ENCODE results near the gene ALDH1L1. TPM values are rescaled to one million over a fixed set of nuclear protein-coding genes. Genes with fewer than 3 reads are reported as not detected.

The ALDH1L1 gene
- total and polyA plus RNA-seq, 8 donors, result 0.39 to 1.8 (median 0.51) TPM

DNA sequence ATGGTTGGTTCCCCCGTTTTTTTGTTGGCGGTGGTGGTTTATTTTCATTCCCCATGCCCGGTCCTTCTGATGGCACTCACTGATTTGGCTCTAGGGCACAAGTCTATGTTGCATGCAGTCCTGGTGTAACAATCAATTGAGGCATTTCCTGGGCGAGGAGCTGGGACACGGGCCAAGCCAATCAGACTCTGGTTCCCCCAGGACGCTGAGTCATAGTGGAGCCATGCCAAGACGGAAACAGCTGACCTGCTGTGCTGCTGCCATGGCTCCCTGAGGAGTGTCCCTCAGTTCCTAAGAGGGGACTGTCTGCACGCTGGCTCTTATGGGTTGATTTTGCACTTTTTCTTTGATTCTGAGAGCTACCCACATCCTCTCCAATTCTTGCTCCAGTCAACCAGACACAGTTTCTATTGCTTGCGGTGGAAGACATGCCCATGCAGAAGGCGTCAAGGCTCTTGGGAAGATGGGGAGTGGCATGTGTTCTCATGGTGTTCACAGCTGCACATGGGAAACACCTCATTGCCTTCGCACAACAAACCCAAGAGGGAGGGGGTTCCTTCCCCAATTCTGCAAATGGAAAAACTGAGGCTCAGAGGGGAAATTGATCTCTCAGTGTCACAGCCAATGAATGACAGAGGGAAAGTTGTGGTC, 28.3 kb upstream of the ALDH1L1 start:
- intact Hi-C loops (cut with DNase I), result no loop called here
- no peak overlapping the region for H3K4me3 ChIP-seq
- no peak overlapping the region for H3K27ac ChIP-seq
- no peaks in the 10 kb centered on the region for H3K36me3 ChIP-seq
- peak; percentile 14 for ATAC-seq
- H3K27me3 ChIP-seq, result peaks cover 5 to 35% of the 10 kb centered on the region in 2 donors
- H3K9me3 ChIP-seq, result no peaks in the 10 kb centered on the region
- DNase-seq, result peak in 3 of 4 donors; percentile 6 to 73 (median 44)
- TF ChIP-seq, protein P1, sequence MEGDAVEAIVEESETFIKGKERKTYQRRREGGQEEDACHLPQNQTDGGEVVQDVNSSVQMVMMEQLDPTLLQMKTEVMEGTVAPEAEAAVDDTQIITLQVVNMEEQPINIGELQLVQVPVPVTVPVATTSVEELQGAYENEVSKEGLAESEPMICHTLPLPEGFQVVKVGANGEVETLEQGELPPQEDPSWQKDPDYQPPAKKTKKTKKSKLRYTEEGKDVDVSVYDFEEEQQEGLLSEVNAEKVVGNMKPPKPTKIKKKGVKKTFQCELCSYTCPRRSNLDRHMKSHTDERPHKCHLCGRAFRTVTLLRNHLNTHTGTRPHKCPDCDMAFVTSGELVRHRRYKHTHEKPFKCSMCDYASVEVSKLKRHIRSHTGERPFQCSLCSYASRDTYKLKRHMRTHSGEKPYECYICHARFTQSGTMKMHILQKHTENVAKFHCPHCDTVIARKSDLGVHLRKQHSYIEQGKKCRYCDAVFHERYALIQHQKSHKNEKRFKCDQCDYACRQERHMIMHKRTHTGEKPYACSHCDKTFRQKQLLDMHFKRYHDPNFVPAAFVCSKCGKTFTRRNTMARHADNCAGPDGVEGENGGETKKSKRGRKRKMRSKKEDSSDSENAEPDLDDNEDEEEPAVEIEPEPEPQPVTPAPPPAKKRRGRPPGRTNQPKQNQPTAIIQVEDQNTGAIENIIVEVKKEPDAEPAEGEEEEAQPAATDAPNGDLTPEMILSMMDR (IDR thresholded peaks at IDR 0.05), result no peak
- H3K4me1 ChIP-seq, result peaks cover 3 to 8% of the 10 kb centered on the region in 2 donors

- ATAC-seq, result no peak
- no peak for DNase-seq
- TF ChIP-seq, protein P1 (IDR thresholded peaks at IDR 0.05), result no peak
- no peaks in the 10 kb centered on the region for H3K9me3 ChIP-seq
- peaks cover 0 to 4% of the 10 kb centered on the region in 2 donors for H3K4me1 ChIP-seq
- no peak overlapping the region for H3K4me3 ChIP-seq
- intact Hi-C loops (cut with DNase I), result no loop called here
- H3K36me3 ChIP-seq, result no peaks in the 10 kb centered on the region
- H3K27ac ChIP-seq, result no peak overlapping the region
- H3K27me3 ChIP-seq, result peaks cover 0 to 29% of the 10 kb centered on the region in 2 donors
Observed at GRCh38 chr3:126208182-126208581, 27.8 kb upstream of the ALDH1L1 start.

GRCh38 chr3:126207166-126207565, 26.8 kb upstream of the ALDH1L1 start:
- TF ChIP-seq, protein P1 (IDR thresholded peaks at IDR 0.05), result no peak
- H3K4me1 ChIP-seq, result no peaks in the 10 kb centered on the region
- intact Hi-C loops (cut with DNase I), result no loop called here
- H3K36me3 ChIP-seq, result no peaks in the 10 kb centered on the region
- no peaks in the 10 kb centered on the region for H3K9me3 ChIP-seq
- peaks cover 0 to 19% of the 10 kb centered on the region in 2 donors for H3K27me3 ChIP-seq
- H3K27ac ChIP-seq, result no peak overlapping the region
- ATAC-seq (no peak), DNase-seq (no peak)
- H3K4me3 ChIP-seq, result no peak overlapping the region

DNA sequence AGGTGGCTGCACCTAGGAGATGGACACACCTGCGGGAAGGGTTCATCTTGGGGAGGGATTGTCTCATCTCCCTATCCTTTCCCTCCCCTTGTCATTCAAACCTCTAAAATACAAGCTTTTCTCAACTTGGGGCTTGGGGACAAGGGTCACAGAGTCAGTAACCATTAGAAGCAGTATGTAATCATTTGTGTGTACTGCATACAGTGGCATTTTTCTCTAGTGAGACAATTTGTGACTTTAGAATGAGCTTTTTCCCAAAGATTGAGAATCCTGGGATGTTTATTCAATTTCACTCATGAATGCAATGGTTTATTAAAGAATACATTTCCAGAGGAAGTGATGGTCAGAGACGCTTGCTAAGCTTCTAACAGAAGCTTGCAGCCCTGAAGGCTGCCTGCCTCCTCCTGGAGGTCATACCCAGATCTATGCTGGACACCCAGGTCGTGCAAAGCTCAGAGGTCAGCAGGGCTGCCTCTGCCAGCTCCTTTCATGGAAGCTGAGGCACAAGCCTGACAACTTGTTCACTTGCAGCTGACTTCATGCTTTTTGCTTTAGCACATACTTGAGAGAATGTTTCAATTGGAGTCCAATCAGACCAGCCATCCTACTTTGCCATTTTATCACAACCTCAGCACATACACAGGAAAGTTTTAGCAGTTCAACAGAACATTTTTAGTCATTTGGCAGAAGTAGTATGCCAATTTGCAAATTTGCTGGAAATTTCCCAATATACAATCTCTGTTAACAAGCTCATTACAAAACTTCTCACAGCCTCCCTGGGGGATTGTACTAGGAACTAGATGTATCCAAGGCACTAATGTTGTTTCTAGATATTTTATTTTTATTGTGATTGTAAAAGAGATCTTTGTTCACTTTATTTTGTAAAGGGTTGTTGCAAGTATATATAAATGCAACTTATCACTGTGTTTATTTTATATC, 25.6 kb upstream of the ALDH1L1 start:
- no peak overlapping the region for H3K4me3 ChIP-seq
- no peak overlapping the region for H3K27ac ChIP-seq
- ATAC-seq (no peak), DNase-seq (no peak)
- intact Hi-C loops (cut with DNase I), result no loop called here
- no peaks in the 10 kb centered on the region for H3K36me3 ChIP-seq
- TF ChIP-seq, protein P1 (IDR thresholded peaks at IDR 0.05), result no peak
- H3K4me1 ChIP-seq, result no peaks in the 10 kb centered on the region
- H3K27me3 ChIP-seq, result peaks cover 0 to 7% of the 10 kb centered on the region in 2 donors
- H3K9me3 ChIP-seq, result no peaks in the 10 kb centered on the region

- H3K9me3 ChIP-seq, result no peaks in the 10 kb centered on the region
- TF ChIP-seq, protein P1 (IDR thresholded peaks at IDR 0.05), result no peak
- no peaks in the 10 kb centered on the region for H3K4me1 ChIP-seq
- no peak overlapping the region for H3K4me3 ChIP-seq
- DNase-seq (no peak), ATAC-seq (no peak)
- H3K27me3 ChIP-seq, result no peaks in the 10 kb centered on the region
- intact Hi-C loops (cut with DNase I), result no loop called here
- no peak overlapping the region for H3K27ac ChIP-seq
- no peaks in the 10 kb centered on the region for H3K36me3 ChIP-seq
Observed at GRCh38 chr3:126202680-126203079, 22.3 kb upstream of the ALDH1L1 start.
